Subcutaneous abdominal adipose tissue (tissue), 5 donors: ENCODE data around the gene ATAD1.
A peak's percentile ranks its signal among the peaks of the same experiment; 100 is the strongest.
"Not testable (repeated sequence)": the region's sequence is repeated elsewhere in the genome, so short reads cannot be mapped to it uniquely, and the experiment has no call there.

Source experiments
- H3K27ac ChIP-seq: one replicate; pipeline ENCODE4 v1.7.0; 2013; ENCODE audit warnings: low read depth, mild to moderate bottlenecking, inconsistent platforms, low read length, moderate library complexity
- H3K27me3 ChIP-seq, 5 donors: one replicate each; pipeline ENCODE4 v1.7.0; 2013; ENCODE audit warnings: low read length in 5 of 5, inconsistent platforms in 1 of 5; ENCODE audit not compliant: control insufficient read depth in 5 of 5, insufficient read depth in 4 of 5
- H3K36me3 ChIP-seq, 5 donors: one replicate each; pipeline ENCODE4 v1.7.0; 2013; ENCODE audit warnings: low read length in 5 of 5; ENCODE audit not compliant: control insufficient read depth in 5 of 5, insufficient read depth in 5 of 5
- H3K4me1 ChIP-seq, 5 donors: one replicate each; pipeline ENCODE4 v1.7.0; 2013; ENCODE audit warnings: low read length in 5 of 5, mild to moderate bottlenecking in 3 of 5, moderate library complexity in 1 of 5; ENCODE audit not compliant: control insufficient read depth in 5 of 5, insufficient read depth in 5 of 5
- H3K4me3 ChIP-seq, 5 donors: one replicate each; pipeline ENCODE4 v1.7.0; 2013; ENCODE audit warnings: low read length in 5 of 5, low read depth in 1 of 5
- H3K9ac ChIP-seq, 5 donors: one replicate each; pipeline ENCODE4 v1.7.0; 2013; ENCODE audit warnings: low read length in 5 of 5, mild to moderate bottlenecking in 4 of 5, moderate library complexity in 3 of 5
- H3K9me3 ChIP-seq, 5 donors: one replicate each; pipeline ENCODE4 v1.7.0; 2013; ENCODE audit warnings: low read length in 5 of 5; ENCODE audit not compliant: control insufficient read depth in 5 of 5
- donor health status: healthy.
- donor health status: healthy.
- donor health status: healthy.
- donor health status: healthy.
- donor health status: healthy.

ATAD1 gene

DNA sequence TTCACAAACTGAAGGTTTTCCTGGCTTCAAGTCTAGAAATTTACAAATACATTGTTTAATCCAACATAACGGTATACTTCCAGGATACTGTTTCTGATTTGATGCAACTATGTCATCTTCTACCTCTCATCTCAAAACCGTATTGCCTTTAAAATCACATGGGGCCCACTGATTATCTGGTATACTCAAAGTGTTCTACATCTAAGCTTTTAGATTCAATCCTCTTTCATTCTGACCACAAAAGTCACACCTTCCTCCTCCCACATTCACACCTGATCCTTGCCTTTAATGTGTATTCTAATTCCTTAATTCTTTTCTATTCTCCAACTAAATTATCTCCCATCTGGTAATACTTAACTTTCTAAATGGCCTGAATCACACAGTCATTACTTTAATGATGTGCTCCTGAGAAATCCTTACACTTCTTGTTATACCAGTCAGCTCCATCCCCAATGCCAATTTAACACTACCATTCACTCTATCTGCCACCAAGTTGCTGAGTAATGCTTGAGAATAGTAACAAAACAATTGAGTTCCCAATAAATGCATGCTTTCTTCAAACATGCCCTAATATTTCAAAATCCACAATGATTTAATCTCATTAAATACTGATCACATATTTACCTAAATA is 13.0 kb downstream of the ATAD1 start:
- Histone ChIP-seq H3K27me3 (no peaks in the 10 kb centered on the region), H3K9me3 (peaks cover 0 to 7% (median 0%) of the 10 kb centered on the region in 5 donors), H3K36me3 (peaks cover 0 to 11% (median 0%) of the 10 kb centered on the region in 5 donors), H3K27ac (no peak overlapping the region), H3K9ac (no peak overlapping the region), H3K4me1 (no peaks in the 10 kb centered on the region), H3K4me3 (no peak overlapping the region)

DNA sequence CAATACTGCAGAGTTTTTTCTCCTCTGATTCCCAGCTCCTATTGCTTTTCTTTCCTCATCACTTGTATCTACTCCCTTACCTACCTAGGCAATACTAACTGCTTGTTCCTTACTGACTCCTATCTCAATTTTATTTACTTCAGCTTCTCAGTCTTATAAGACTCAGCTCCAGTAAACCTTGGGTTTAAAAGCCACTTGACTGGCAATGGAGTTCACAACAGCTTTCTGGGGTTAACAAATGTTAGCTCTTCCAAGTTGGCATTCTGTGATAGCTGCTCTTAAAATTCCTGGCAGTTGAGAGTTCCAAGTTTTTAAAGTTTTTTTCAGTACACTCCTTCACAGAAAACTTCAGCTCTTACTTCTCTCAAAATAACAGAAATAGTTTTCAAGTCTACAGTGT is 14.2 kb downstream of the ATAD1 start:
- H3K27ac ChIP-seq = no peak overlapping the region
- H3K9me3 ChIP-seq = peaks cover 0 to 7% (median 0%) of the 10 kb centered on the region in 5 donors
- H3K36me3 ChIP-seq = peaks cover 0 to 11% (median 0%) of the 10 kb centered on the region in 5 donors

DNA sequence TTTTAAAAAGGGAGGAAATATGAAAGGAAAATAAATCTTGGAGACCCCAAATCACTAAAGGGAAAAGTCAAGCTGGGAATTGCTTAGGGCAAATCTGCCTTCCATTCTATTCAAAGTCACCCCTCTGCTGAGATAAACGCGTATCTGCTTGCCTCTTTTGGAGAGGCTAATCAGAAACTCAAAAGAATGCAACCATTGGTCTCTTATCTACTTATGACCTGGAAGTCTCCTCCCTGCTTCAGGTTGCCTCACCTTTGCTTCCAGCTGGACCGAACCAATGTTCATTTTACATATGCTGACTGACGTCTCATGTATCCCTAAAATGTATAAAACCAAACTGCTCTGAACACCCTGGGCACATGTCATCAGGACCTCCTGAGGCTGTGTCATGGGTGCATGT is 14.7 kb downstream of the ATAD1 start:
- no peak overlapping the region for H3K9ac ChIP-seq
- H3K4me3 ChIP-seq = no peak overlapping the region
- no peak overlapping the region for H3K27ac ChIP-seq
- H3K27me3 ChIP-seq = no peaks in the 10 kb centered on the region
- peaks cover 0 to 11% (median 0%) of the 10 kb centered on the region in 5 donors for H3K36me3 ChIP-seq
- peaks cover 0 to 7% (median 0%) of the 10 kb centered on the region in 5 donors for H3K9me3 ChIP-seq
- no peaks in the 10 kb centered on the region for H3K4me1 ChIP-seq

More for the DNA sequence above, 14.2 kb downstream of the ATAD1 start:
- Histone ChIP-seq H3K27me3 (no peaks in the 10 kb centered on the region), H3K4me1 (no peaks in the 10 kb centered on the region), H3K4me3 (no peak overlapping the region), H3K9ac (no peak overlapping the region)

DNA sequence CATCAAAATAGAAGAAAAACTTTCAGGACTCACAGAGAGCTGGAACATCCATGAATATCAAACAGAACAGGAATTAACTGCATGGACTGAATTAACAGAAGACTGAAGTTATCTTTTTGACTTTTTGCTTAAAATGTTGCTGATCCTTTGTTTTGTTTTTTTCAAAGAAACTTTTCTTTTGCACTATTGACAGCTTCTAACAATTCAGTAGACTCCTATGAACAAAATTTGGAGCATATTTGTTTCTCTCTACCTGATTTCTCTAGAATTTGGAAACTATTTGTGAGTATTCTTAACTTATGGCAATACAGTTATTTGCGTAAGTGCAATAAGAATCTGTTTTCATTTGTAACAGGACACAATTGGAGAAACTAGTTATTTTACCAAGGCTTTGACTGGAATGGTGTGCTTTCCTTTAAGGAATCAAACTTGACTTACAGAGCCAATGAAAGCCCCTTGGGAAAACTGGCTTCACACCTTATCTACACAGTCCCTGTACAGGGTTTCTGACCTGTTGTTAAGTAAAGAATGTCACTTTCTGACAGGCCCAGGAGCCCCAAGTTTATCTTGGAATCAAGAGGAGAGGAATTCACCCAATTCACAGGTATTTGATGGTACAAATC is 16.1 kb downstream of the ATAD1 start:
- not testable (repeated sequence) for H3K4me3 ChIP-seq, H3K9ac ChIP-seq, H3K27ac ChIP-seq, H3K9me3 ChIP-seq, H3K4me1 ChIP-seq, H3K27me3 ChIP-seq
- peaks cover 0 to 12% (median under 1%) of the 10 kb centered on the region in 5 donors for H3K36me3 ChIP-seq

DNA sequence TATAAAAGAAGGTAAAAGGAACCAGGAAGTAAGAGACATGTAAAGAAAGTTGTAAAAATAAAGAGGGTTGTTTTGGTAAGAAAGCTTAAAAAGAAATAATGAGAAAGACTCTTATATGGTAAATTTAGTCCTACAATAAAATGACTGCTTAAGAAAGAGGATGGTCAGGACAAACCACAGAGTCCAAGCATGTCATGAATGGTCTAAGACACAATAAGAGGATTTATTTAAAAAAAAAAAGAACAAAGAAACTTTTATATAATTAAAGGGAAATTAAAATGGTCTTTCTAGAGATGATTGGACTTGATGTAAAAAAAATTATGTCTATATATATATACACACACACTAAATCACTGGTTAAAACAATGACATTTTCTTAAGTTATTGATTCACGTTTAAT is 18.2 kb downstream of the ATAD1 start:
- H3K27ac ChIP-seq = no peak overlapping the region

DNA sequence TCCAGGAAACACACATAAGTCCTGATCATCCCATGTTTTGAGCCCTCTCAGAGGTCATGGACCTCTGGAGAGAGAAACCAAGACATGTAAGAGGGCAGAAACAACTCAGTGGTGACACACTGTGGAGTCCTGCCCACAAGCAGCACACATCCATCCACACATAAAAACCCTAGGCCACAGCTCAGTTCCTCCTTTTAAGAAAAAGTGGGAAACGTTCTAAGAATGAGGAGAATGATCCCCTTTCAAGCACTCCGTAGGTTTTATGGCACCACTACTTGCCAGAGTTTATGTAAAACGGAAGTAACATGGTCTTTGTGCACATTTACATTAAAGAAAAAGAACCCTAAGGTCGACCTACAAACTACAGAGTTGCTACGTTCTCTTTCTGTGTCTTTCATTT is 19.9 kb downstream of the ATAD1 start:
- H3K36me3 ChIP-seq = peaks cover 0 to 13% (median 2%) of the 10 kb centered on the region in 5 donors
- H3K9ac ChIP-seq = no peak overlapping the region
- H3K4me1 ChIP-seq = peaks cover 0 to 6% (median 0%) of the 10 kb centered on the region in 5 donors
- peaks cover 0 to 7% (median 0%) of the 10 kb centered on the region in 5 donors for H3K9me3 ChIP-seq
- no peak overlapping the region for H3K4me3 ChIP-seq
- no peaks in the 10 kb centered on the region for H3K27me3 ChIP-seq
- no peak overlapping the region for H3K27ac ChIP-seq

More for the DNA sequence above, 18.2 kb downstream of the ATAD1 start:
- Histone ChIP-seq H3K4me3 (no peak overlapping the region), H3K4me1 (no peaks in the 10 kb centered on the region), H3K9ac (no peak overlapping the region), H3K9me3 (peaks cover 0 to 7% (median 0%) of the 10 kb centered on the region in 5 donors), H3K27me3 (no peaks in the 10 kb centered on the region), H3K36me3 (peaks cover 0 to 15% (median 2%) of the 10 kb centered on the region in 5 donors)

DNA sequence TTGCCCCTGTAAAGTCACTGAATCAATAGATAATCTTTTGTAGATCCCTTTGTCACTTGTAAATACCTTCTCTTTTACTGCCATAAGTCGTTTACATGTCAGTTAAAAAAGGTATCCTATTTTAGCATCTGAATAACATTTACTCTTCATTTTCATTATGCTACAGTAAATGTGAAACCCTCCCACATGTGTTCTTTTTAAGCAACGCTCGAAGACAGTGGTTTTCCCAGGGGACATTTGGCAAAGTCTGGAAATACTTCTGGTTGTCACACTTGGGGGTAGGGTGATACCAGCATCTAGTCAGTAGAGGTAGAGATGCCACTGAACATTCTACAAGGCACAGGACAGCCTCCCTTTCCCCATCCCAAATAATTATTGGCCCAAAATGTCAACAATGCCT is 23.7 kb downstream of the ATAD1 start:
- Histone ChIP-seq H3K4me1 (peaks cover 0 to 6% (median 0%) of the 10 kb centered on the region in 5 donors), H3K4me3 (no peak overlapping the region), H3K27me3 (no peaks in the 10 kb centered on the region), H3K27ac (no peak overlapping the region), H3K9me3 (no peaks in the 10 kb centered on the region), H3K36me3 (peaks cover 3 to 12% (median 8%) of the 10 kb centered on the region in 5 donors), H3K9ac (peak overlapping the region in 1 of 5 donors; percentile 30)

DNA sequence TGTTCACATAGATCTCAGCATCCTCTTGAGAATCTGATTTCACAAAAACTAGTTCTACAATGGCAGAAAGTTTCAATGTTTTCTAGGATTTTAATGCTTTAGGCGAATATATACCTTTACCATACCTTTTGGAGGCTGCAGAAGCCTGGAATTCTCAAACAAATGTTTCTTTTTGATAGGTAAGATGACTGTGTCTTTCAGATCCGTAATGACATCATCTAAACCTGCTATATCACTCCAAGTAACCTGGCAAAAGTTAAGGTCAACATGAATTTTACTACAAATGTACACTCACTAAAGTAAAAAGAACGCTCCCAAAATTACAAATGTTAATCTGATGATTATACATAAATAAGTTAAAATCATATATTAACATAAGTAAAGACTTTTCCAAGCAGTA is 27.8 kb downstream of the ATAD1 start:
- H3K9me3 ChIP-seq = no peaks in the 10 kb centered on the region
- H3K9ac ChIP-seq = no peak overlapping the region
- H3K4me3 ChIP-seq = no peak overlapping the region
- H3K36me3 ChIP-seq = peaks cover 3 to 17% (median 11%) of the 10 kb centered on the region in 5 donors
- H3K27ac ChIP-seq = no peak overlapping the region
- H3K27me3 ChIP-seq = no peaks in the 10 kb centered on the region
- peaks cover 0 to 6% (median 0%) of the 10 kb centered on the region in 5 donors for H3K4me1 ChIP-seq

DNA sequence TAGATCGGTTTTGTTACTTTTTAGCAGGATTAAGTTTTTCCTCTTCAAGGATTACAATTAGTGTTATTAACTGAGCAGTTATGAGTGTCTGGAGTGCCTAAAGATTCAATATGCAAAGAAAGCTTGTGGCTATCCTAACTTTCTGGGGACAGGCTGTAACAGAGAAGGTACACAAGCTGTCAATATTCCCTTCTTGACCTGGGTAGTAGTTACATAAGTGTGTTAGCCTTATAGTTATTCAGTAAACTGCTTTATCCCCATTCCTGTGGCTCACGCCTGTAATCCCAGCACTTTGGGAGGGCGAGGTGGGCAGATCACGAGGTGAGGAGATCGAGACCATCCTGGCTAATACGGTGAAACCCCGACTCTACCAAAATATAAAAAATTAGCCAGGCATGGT is 31.6 kb downstream of the ATAD1 start:
- Histone ChIP-seq H3K36me3 (peaks cover 6 to 26% (median 18%) of the 10 kb centered on the region in 5 donors), H3K9ac (no peak overlapping the region), H3K27ac (no peak overlapping the region), H3K4me3 (no peak overlapping the region), H3K4me1 (no peaks in the 10 kb centered on the region), H3K9me3 (no peaks in the 10 kb centered on the region), H3K27me3 (no peaks in the 10 kb centered on the region)

DNA sequence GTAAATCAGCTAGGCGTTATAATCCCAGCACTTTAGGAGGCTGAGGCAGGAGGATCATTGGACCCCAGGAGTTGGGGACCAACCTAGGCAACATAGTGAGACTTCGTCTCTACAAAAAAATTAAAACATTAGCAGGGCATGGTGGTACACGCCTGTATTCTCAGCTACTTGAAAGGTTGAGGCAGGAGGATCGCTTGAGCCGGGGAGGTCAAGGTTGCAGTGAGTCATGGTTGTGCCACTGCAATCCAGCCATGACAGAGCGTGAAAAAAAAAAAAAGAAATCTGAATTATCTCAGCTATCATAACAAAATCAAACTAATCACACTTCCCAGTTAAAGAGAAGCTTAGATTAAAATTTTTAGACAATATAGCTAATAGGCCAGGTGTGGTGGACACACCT is 35.3 kb downstream of the ATAD1 start:
- Histone ChIP-seq H3K9ac (no peak overlapping the region), H3K4me1 (no peaks in the 10 kb centered on the region), H3K36me3 (peaks cover 11 to 29% (median 18%) of the 10 kb centered on the region in 5 donors), H3K9me3 (peaks cover 0 to 2% (median 0%) of the 10 kb centered on the region in 5 donors), H3K4me3 (no peak overlapping the region), H3K27ac (no peak overlapping the region), H3K27me3 (no peaks in the 10 kb centered on the region)
